Parathyroid adenoma (tissue), 2 donors: ENCODE measurements around the gene TGFBR3.
"Not testable (repeated sequence)": the region's sequence is repeated elsewhere in the genome, so short reads cannot be mapped to it uniquely, and the experiment has no call there.

Source experiments
- H2AFZ ChIP-seq: fragments of 300-600 bp; sonication (generic); one replicate; pipeline ENCODE4 v1.7.0; 2017; ENCODE audit warnings: antibody characterized with exemption, mild to moderate bottlenecking
- H3K27ac ChIP-seq: fragments of 300-600 bp; sonication (generic); one replicate; pipeline ENCODE4 v1.7.0; 2017
- H3K27me3 ChIP-seq: fragments of 300-600 bp; sonication (generic); one replicate; pipeline ENCODE4 v1.7.0; 2017; ENCODE audit warnings: low read length; ENCODE audit not compliant: control insufficient read depth, insufficient read depth
- H3K36me3 ChIP-seq: fragments of 300-600 bp; sonication (generic); one replicate; pipeline ENCODE4 v1.7.0; 2017; ENCODE audit warnings: low read length; ENCODE audit not compliant: control insufficient read depth, insufficient read depth
- H3K4me1 ChIP-seq: fragments of 300-600 bp; sonication (generic); one replicate; pipeline ENCODE4 v1.7.0; 2017; ENCODE audit warnings: control low read depth
- H3K4me2 ChIP-seq: fragments of 300-600 bp; sonication (generic); one replicate; pipeline ENCODE4 v1.7.0; 2017; ENCODE audit warnings: low read length
- H3K4me3 ChIP-seq: fragments of 300-600 bp; sonication (generic); one replicate; pipeline ENCODE4 v1.7.0; 2017; ENCODE audit warnings: low read depth, low read length
- H3K79me2 ChIP-seq: fragments of 300-600 bp; sonication (generic); one replicate; pipeline ENCODE4 v1.7.0; 2017; ENCODE audit warnings: control low read depth
- H3K9ac ChIP-seq: fragments of 300-600 bp; sonication (generic); one replicate; pipeline ENCODE4 v1.7.0; 2017; ENCODE audit warnings: mild to moderate bottlenecking
- H3K9me3 ChIP-seq: fragments of 300-600 bp; sonication (generic); one replicate; pipeline ENCODE4 v1.7.0; 2017; ENCODE audit warnings: low read length; ENCODE audit not compliant: control insufficient read depth
- CTCF ChIP-seq: fragments of 300-600 bp; sonication (generic); IDR thresholded peaks from one replicate; pipeline ENCODE4 v1.7.0; 2017; ENCODE audit warnings: antibody characterized with exemption, mild to moderate bottlenecking
- donor health status: primary hyperparathyroidism.

TGFBR3 gene

GRCh38 chr1:91856996-91857395, 29.0 kb downstream of the TGFBR3 start:
- H3K36me3 ChIP-seq, result no peaks in the 10 kb centered on the region
- H3K9me3 ChIP-seq, result no peaks in the 10 kb centered on the region
- H3K4me1 ChIP-seq, result no peaks in the 10 kb centered on the region
- H3K9ac ChIP-seq, result no peak overlapping the region
- H3K4me2 ChIP-seq, result no peak overlapping the region
- no peak for TF ChIP-seq CTCF
- no peaks in the 10 kb centered on the region for H3K27me3 ChIP-seq
- no peak overlapping the region for H3K27ac ChIP-seq
- no peak overlapping the region for H3K4me3 ChIP-seq
- H3K79me2 ChIP-seq, result no peaks in the 10 kb centered on the region
- H2AFZ ChIP-seq, result no peak overlapping the region

DNA sequence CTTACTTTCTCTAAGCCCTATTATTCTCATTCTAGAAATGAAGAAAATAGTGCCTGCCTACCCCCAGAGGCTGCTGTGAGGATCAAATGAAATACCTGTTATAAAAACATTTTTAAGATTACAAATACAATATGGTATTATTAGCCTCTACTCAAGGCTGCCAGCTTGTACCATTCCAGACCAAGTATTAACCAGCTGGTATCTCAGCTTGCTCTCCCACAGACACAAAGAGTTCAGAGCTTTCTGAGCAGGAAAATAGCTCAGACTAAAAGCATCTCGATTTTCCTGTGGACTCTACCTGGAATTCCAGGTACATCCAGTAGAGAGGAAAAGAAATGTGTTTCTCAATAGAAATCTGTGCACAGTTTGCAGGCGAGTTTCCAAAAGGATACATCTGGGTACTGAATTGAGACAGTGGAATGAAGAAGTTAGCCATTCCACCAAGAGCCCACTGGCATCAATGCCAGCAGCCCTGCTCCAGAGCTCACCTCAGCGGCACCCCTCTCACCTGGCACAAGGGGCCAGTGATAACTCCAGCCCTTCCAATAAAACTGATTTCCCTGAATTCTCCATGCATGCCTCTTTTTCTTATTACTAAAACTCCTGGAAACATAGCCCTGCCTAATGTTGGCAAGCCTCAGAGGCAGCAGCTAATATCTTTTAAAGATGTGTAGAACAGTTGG, 31.0 kb downstream of the TGFBR3 start:
- no peak overlapping the region for H3K4me3 ChIP-seq
- peaks cover 3% of the 10 kb centered on the region for H3K4me1 ChIP-seq
- no peaks in the 10 kb centered on the region for H3K36me3 ChIP-seq
- no peaks in the 10 kb centered on the region for H3K27me3 ChIP-seq
- no peak for TF ChIP-seq CTCF
- H2AFZ ChIP-seq, result no peak overlapping the region
- no peaks in the 10 kb centered on the region for H3K9me3 ChIP-seq
- no peak overlapping the region for H3K9ac ChIP-seq
- H3K79me2 ChIP-seq, result no peaks in the 10 kb centered on the region
- no peak overlapping the region for H3K4me2 ChIP-seq
- H3K27ac ChIP-seq, result no peak overlapping the region

- no peak for TF ChIP-seq CTCF
- Histone ChIP-seq H2AFZ (no peak overlapping the region), H3K79me2 (no peaks in the 10 kb centered on the region), H3K4me3 (no peak overlapping the region), H3K36me3 (no peaks in the 10 kb centered on the region), H3K27me3 (no peaks in the 10 kb centered on the region), H3K4me2 (no peak overlapping the region), H3K4me1 (peaks cover 3% of the 10 kb centered on the region), H3K27ac (no peak overlapping the region), H3K9me3 (no peaks in the 10 kb centered on the region), H3K9ac (no peak overlapping the region)
Observed at GRCh38 chr1:91853397-91853796, 32.6 kb downstream of the TGFBR3 start.

DNA sequence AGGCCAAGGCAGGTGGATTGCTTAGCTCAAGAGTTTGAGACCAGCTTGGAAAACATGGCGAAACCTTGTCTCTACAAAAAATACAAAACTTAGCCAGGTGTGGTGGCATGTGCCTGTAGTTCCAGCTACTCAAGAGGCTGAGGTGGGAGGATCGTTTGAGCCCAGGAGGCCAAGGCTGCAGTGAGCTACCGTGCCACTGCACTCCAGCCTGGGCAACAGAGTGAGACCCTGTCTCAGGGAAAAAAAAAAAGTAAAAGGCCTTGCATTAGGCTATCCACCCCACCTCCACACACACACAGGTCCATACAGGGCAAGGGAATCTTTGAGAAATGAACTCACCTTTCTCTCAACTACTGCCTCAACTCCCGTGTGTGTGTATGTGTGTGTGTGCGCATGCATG, 33.9 kb downstream of the TGFBR3 start:
- not testable (repeated sequence) for H3K4me3 ChIP-seq, H3K79me2 ChIP-seq, H3K27me3 ChIP-seq, H2AFZ ChIP-seq, H3K9ac ChIP-seq, H3K4me1 ChIP-seq, H3K9me3 ChIP-seq, H3K36me3 ChIP-seq, H3K4me2 ChIP-seq
- peak overlapping the region; percentile 85 for H3K27ac ChIP-seq

DNA sequence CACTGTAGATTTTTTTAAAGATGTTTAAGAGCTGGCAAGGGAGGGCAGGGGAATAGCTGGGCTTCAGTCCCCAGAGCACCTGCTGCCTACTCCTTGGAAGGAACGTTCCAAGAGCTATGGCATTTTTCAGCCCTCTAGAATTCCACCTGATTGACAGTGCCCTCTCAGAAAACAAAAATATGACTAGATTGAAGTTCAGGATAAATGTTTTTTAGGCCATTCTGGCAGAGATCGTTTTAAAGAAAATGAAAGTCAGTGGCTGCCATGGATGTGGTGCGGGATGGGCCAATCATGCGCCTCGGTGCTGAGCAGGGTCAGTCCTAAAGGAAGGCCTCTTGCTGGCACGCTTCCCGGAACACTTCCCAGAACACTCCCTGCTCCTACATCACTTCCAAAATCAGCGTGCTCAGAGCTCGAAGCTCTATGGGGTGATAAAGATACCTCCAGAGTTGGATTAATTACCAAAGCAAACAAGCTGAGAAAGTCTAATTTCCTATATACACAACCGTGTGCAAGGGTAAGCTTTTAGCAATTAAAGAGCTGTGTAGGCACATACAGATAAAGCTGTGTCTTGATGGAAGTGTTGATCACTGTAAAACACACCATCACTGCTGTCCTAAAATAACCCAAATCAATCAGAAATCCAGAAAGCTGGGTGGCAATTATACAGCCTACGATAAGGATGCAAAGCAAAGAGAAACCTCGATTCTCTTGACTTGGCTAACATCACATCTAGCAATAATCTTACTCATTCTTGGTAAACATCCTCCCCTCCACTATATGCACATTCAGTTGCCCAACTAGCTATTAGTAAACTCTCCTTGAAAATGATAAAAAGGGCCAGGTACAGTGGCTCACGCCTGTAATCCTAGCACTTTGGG, 34.6 kb downstream of the TGFBR3 start:
- Histone ChIP-seq H3K36me3 (no peaks in the 10 kb centered on the region), H3K79me2 (no peaks in the 10 kb centered on the region), H3K9me3 (no peaks in the 10 kb centered on the region), H3K27me3 (no peaks in the 10 kb centered on the region), H3K4me1 (peaks cover 3% of the 10 kb centered on the region), H3K4me2 (no peak overlapping the region), H2AFZ (peak overlapping the region; percentile 86), H3K27ac (peak overlapping the region; percentile 85), H3K4me3 (no peak overlapping the region), H3K9ac (no peak overlapping the region)
- TF ChIP-seq CTCF, result no peak
